Breast epithelium (tissue), 3 donors: Measurements from ENCODE around the gene TSSC4.

Experiments used
- POLR2A ChIP-seq: fragments of 450-650 bp; IDR thresholded peaks from one replicate; pipeline ENCODE4 v1.6.1; 2016; ENCODE audit warnings: antibody characterized with exemption, mild to moderate bottlenecking, moderate library complexity
- POLR2AphosphoS5 ChIP-seq, 3 donors: sonication (generic); formaldehyde crosslinking; IDR thresholded peaks; one replicate each; pipeline ENCODE4 v1.6.1; 2017; ENCODE audit warnings: antibody characterized with exemption in 3 of 3
- TF ChIP-seq, protein P1 (sequence below), 3 donors: fragments of 450-650 bp; IDR thresholded peaks; one replicate each; pipeline ENCODE4 v1.5.1; 2016 to 2017; ENCODE audit warnings: antibody characterized with exemption in 3 of 3, mild to moderate bottlenecking in 3 of 3, moderate library complexity in 3 of 3

DNA sequence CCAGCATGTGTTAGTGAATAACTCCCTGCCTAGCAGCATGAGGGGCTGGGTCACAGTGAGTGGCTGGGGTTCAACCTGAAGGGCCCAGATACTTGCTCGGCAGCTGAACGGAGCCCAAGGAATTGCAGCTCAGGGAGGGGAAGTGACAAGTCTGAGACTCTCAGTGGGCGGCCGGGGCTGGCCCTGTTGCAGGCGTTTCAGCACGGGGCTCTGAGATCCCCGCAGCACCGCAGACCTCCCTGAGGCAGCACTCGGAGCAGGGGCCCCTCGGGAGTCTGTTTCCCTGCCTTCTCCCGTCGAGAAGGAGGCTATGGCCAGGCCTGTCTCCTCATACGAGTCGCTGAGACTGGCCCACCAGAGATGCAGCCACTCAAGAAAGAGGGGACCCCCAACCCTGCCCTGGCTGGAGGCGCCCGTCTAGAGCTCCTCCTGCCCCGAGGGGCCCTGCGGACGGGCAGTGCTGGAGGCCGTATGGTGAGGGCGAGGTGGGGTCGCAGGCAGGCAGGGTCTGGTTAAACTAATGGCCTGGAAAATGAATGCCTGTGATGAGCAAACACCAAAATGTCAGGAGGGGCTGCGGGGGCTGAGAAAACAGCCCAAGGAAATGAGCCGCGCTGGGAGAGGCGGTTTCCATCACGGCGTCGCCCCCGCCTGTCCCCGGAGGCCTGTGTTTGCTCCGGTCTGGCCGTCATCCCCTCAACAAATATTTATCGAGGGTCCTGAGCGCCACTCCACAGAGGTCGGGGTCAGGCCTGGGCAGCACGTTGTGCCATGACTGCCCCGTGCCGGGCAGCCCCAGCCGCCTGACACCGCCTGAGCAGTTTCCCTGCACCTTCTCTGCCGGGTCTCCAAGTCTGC is 9.3 kb downstream of the TSSC4 start:
- TF ChIP-seq, protein P1, sequence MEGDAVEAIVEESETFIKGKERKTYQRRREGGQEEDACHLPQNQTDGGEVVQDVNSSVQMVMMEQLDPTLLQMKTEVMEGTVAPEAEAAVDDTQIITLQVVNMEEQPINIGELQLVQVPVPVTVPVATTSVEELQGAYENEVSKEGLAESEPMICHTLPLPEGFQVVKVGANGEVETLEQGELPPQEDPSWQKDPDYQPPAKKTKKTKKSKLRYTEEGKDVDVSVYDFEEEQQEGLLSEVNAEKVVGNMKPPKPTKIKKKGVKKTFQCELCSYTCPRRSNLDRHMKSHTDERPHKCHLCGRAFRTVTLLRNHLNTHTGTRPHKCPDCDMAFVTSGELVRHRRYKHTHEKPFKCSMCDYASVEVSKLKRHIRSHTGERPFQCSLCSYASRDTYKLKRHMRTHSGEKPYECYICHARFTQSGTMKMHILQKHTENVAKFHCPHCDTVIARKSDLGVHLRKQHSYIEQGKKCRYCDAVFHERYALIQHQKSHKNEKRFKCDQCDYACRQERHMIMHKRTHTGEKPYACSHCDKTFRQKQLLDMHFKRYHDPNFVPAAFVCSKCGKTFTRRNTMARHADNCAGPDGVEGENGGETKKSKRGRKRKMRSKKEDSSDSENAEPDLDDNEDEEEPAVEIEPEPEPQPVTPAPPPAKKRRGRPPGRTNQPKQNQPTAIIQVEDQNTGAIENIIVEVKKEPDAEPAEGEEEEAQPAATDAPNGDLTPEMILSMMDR (IDR thresholded peaks at IDR 0.05) = no peak
- TF ChIP-seq POLR2A = no peak
- TF ChIP-seq POLR2AphosphoS5 (IDR thresholded peaks at IDR 0.05) = no peak
